CD1c-positive myeloid dendritic cell (primary cell): Measurements from ENCODE around the gene RNF40.

ENCODE experiments used
- DNase-seq: peaks from one replicate; pipeline ENCODE4 v3.0.0-alpha.2; 2016; ENCODE audit errors: extremely low spot score

Gene RNF40

DNA sequence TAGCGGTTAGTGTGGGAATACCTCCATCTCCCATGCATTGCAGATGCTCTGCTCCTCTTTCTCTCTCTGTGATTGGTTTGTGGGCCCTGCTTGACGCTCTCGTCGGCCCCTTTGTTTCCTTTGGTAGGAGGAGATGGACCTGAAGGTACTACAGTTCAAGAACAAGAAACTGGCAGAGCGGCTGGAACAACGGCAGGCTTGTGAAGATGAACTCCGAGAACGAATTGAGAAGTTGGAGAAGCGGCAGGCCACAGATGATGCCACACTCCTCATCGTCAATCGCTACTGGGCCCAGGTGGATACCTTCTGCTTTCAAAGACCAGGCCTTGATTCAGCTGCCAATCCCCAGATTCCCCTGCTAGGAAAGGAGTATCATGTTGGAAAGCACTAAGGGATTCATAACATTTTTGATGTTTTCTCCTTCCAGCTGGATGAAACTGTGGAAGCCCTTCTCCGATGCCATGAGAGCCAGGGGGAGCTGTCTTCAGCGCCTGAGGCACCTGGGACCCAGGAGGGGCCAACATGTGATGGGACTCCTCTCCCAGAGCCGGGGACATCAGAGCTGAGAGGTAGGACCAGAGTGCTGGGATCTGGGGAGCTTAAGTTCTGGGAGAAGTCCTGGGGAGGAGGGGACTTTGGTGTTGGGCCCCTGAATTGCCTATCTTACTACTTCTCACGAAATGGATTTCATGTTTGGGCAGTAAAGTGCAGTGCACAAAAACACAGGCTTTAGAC, 1.0 kb downstream of the RNF40 start:
- no peak for DNase-seq

DNA sequence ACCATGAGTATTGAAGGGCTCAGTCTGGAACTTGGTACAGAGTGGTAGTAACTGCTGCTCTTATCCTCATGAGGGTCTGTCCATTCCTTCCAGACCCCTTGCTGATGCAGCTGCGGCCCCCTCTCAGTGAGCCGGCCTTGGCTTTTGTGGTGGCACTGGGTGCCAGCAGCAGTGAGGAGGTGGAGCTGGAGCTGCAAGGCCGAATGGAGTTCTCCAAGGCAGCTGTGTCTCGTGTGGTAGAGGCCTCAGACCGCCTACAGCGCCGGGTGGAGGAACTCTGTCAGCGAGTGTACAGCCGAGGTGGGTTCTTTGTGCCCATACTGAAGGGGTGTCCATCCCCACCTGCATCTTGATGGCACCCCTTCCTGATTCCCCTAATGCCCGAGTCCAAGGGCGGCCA, 2.0 kb downstream of the RNF40 start:
- DNase-seq, result no peak

DNA sequence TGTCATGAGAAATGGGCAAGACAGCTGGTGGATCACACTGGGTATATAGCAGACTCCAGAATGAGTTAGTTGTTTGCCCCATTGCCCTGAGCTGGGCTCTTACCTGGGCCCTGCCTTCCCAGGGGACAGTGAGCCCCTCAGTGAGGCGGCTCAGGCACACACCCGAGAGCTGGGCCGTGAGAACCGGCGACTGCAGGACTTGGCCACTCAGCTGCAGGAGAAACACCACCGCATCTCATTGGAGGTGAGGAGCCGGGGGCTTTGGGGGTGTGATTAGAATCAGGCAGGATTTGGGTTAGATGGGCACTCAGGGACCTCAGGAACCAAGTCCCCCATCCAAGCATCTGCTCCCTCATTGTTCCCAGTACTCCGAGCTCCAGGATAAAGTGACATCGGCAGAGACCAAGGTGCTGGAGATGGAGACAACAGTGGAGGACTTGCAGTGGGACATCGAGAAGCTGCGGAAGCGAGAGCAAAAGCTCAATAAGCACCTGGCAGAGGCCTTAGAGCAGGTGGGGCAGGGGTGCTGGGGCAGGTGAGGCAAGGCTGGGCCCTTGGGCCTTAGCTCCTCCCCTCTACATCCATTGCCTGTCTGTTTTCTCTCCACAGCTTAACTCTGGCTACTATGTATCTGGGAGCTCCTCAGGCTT, 2.8 kb downstream of the RNF40 start:
- DNase-seq, result no peak

DNA sequence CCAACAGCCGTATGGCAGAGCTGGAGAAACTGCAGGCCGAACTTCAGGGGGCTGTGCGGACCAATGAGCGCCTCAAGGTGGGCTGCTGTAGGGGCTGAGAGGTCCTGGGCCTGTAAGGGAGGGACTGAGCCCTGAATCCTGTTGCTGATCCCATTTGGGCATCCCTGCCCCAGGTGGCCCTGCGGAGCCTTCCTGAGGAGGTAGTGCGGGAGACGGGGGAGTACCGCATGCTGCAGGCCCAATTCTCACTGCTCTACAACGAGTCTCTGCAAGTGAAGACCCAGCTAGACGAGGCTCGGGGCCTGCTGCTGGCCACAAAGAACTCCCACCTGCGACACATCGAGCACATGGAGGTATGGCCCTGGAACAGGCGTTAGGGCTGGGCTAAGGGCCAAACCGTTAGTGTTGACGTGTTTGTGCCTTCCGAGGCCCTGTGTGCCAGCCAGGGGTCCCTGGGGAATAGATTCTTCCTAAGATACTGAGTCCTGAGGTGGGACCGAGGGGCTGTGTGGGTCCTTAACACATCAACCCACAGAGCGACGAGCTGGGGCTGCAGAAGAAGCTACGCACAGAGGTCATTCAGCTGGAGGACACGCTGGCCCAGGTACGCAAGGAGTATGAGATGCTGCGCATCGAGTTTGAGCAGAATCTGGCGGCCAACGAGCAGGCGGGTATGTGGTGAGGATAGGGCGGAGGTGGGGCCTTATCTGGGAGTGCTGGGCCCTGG, 4.2 kb downstream of the RNF40 start:
- DNase-seq, result no peak

DNA sequence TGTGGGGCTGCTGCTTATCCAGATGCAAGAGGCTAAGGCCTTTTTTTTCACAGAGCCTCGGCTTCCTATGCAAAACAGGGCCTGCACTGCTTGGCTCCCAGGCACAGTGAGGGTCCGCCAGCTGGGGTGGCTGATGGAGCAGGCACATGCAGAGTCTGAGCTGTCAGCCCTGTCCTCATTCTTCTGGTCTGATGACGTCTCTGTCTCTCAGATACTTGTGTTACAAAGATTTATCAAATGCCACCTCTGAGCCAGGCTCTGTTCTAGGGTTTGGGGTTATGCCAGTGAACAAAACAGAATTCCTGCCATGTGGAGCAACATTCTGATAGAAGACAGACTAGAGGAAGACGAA, 4.8 kb downstream of the RNF40 start:
- DNase-seq, result no peak

DNA sequence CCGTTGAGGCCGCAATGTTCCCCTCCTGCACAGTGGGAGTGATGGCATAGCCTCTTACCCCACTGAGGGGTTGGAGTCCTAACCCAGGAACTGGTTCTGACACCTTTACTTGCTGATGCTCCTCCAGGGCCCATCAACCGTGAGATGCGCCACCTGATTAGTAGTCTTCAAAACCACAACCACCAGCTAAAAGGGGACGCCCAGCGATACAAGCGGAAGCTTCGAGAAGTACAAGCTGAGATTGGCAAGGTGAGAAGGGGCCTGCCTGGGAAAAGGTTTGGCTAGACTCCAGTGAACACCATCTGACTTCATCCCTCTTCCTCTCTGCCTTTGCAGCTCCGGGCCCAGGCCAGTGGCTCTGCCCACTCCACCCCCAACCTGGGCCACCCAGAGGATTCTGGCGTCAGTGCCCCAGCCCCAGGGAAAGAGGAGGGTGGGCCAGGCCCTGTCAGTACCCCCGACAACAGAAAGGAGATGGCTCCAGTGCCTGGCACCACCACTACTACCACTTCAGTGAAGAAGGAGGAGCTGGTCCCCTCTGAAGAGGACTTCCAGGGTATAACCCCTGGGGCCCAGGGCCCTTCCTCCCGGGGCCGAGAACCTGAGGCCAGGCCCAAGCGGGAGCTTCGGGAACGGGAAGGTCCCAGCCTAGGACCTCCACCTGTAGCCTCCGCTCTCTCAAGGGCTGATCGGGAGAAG, 5.8 kb downstream of the RNF40 start:
- DNase-seq, result no peak

DNA sequence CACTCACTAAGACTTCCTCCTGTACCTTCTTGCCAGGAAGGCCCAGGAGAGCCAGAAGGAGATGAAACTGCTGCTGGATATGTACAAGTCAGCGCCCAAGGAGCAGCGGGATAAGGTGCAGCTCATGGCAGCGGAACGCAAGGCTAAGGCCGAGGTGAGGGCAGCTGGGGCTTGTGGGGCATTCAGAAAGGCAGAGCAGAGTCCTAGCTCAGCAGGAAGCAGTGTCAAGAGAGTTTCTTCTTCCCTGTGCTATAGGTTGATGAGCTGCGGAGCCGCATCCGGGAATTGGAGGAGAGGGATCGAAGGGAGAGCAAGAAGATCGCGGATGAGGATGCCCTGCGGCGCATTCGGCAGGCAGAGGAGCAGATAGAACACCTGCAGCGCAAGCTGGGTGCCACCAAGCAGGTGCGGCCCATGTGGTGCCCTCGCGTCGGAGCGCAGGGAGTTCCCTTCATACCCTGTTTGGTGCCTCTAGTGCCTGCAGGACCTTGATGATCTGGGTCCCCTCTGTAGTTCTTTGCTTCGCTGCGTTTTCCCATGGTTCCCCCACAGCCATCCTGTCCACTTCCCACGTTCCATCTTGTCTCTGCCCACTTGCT, 6.6 kb downstream of the RNF40 start:
- DNase-seq, result no peak

DNA sequence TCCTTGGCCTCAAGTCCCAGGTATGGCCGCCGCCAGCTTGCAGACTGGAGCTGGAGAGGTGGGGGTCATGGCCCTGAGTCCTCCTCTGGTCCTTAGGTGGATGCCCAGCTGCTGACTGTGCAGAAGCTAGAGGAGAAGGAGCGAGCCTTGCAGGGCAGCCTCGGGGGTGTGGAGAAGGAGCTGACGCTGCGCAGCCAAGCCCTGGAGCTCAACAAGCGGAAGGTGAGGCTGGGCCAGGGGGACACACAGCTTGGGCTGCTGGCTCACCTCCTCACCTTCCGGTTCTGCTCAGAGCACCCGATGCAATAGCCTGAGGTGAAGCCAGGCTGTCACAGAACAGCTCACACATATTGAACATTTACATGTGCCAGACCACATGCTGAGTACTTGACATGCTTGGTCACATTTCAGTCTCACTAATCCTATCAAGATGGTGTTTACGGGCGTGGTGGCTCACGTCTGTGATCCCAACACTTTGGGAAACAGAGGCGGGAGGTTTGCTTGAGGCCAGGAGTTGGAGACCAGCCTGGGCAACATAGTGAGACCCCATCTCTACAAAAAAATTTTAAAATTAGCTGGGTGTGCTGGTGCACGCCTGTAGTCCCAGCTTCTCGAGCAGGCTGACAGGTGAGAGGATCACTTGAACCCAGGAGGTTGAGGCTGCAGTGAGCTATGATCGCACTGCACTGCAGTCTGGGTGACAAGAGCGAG, 7.4 kb downstream of the RNF40 start:
- no peak for DNase-seq

DNA sequence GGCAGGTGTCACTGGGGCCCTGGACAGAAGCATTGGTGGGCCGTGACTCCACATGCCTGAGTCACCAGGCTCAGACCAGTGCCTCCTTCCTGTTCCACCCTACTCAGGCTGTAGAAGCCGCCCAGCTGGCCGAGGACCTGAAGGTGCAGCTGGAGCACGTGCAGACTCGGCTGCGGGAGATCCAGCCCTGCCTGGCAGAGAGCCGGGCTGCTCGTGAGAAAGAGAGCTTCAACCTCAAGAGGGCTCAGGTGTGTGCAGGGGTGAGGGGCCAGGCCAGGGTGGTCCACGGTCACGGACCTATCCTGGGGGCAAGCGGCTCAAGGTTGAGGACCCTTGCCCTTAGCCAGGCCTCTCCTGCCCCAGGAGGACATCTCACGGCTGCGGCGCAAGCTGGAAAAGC, 9.6 kb downstream of the RNF40 start:
- DNase-seq, result no peak

DNA sequence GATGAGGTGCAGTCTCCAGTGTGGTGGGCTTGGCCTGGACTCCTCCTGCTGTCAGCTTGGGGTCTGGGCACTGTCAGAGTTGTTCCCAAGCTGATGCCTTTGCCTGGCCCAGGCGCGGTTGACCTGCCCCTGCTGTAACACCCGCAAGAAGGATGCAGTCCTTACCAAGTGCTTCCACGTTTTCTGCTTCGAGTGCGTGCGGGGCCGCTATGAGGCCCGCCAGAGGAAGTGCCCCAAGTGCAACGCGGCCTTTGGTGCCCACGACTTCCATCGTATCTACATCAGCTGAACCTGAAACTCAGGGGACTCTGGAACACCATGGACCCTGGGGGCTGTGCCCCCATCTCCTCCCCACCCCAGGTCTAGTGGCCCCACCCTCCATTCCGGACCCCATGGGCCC, 11.7 kb downstream of the RNF40 start:
- DNase-seq, result no peak

DNA sequence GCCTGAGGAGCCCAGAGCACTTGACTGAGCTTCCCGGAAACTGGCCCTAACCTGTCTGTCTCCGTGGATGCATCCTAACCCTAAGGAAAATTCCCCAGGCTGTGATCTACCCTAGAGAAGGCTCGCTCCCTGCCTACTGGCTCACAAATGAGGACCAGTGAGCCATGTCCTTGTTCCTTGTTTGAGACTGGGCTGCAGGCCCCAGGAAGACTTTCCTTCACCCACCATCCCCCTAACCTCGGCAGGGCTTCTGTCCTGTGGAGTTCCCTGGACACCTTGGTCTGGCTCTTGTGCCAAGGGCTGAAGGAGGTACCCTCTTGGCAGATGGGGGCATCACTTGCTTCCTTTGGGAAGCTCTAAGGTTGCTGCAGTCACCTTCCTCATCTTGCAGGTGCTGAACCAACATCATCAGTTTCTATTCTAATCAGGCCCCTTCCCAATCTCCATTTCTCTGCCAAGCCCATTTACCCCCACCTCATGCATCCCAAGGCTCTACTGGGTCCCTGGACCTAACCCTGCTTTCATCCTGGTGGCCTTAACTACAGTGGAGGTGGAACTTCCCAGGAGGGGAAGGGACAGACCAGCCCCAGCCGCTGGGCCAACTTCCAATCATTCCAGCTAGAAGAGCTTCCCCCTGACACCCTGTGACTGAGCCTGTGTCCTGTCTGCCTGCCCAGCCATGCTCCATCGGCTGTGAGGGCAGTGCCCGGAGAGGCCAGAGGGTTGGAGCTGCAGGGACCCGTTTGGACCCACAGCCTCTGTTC, 12.4 kb downstream of the RNF40 start:
- no peak for DNase-seq

DNA sequence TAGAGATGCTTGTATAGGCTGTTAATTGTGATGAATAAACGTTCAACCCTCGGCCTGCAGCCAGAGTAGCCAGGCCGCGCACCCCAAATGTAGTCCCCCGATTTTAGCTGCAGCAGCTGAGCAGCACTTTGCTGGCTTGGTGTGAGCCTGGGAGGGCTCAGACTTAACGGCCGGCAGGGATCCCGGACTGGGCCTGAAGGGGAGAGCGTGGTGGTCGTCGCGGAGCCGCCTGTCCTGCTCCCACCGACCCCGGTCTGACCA, 12.9 kb downstream of the RNF40 start:
- no peak for DNase-seq

DNA sequence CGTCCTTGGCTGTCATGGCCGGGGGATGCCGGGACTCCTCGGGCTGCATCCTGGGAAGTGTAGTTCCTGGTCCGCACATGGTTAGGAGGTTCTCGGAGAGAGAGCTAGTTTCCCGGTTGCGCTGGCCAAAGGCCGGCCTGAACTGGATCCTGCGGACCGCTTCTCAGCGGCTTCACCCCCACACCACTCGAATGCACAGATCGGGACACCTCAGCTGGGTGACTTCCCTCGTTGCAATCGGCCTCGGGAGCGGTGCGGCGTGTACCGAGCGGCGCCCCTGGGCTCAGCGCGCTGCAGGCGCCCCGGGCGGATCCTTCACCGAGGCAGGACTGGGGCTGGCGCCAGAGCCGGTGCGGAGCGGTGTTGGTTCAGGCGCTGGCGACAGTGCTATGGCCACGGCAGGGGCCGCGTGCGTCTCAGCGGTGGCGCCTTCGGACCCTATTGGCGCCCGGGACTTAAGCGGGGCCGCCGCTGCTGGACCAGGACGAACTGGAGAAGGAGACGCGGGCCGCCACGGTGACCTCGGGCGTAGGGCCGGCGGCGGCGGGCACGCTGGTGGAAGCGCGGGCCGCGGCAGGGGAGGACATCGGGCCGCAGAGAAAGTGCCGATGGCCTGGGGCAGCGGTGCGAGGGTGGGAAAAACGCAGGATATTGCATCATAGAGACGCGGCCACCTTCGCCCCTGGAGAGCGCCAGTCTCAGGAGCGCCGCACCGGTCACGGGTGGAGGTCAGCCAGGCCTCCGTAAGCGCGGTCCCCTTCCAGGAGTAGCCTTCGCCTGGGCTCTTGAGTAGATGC, 13.5 kb downstream of the RNF40 start:
- DNase-seq, result peak; percentile 71

DNA sequence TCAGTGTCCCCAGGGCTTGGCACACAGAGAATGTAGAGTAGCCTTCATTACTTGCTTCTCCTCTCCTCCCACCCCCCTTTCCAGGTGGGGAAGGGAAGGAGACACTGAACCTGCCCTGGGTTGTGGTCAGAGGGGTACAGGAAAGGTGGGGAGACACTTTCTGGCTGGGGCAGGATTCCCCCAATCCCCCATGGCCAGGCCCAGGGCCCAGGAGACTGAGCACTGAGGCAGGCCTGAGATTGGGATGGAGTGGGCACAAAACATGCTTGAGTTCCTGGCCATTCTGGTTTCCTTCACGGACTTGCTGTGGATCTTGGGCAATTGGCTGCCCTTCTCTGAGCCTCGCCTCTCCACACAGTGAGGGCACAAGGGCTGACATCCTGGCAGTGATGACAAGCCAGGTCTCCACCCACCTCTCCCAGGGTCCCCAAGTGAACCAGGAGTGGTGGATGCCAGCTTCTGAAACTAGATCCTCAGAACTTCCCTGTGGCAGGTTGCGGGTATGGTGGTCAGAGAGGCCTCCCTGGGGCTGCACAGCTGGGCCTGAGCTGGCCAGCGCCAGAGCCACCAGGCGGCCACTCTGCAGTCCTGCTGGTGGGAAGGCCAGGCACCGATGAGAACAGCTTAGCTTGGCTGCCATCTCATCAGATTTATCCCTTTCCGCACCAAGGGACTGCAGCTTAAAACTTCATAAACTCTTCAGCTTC, 15.6 kb downstream of the RNF40 start:
- no peak for DNase-seq

DNA sequence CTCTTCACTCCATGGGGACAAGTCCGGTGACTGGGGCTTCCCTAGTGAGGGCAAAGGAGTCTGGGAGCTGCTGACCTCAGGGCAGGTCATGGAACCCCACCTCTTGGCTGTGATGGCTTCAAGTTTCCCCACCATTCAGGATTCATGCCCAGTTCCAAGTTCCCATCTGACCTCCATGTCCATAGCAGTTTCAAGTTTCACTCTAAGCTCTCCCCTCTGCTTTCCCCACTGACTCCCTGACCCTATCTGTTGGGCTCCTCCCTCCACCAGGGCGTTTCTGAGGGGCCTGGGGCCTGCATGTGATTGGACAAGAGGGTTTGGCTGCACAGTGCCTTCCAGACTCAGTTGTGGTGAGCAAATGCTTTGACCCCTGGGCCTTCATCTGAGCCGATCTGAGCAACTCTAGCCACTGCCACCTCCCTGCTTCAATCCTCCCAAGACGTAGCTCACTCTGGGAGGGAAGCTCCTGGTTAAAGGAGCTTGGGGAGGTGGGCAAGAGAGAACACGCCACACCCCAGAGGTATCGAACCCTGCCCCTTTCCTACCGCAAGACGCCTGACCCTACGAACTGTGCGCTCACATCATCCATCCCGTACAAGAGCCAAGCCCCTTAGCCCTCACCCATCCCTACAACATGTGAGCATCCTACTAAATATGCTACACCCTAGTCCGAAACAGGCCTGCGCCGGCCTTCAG, 16.6 kb downstream of the RNF40 start:
- DNase-seq, result no peak

DNA sequence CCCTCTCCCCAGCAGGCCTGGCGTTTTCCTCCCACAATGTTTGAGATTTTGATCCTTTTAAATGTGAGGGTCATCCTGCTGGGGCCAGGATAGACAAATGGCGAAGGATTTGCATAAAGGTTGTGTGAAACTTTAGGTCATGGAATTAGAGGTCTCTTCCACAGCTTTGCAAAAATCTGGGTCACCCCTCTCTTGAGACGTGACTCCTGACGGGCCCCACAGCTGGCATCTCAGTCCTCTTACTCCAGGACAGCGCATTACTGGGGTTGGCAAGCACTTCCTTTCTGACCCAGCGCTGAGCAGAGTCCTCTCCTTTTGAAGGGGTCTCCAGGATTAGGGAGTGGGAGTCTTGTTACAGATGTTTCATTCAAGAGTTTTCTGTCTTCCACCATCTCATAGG, 17.5 kb downstream of the RNF40 start:
- no peak for DNase-seq

DNA sequence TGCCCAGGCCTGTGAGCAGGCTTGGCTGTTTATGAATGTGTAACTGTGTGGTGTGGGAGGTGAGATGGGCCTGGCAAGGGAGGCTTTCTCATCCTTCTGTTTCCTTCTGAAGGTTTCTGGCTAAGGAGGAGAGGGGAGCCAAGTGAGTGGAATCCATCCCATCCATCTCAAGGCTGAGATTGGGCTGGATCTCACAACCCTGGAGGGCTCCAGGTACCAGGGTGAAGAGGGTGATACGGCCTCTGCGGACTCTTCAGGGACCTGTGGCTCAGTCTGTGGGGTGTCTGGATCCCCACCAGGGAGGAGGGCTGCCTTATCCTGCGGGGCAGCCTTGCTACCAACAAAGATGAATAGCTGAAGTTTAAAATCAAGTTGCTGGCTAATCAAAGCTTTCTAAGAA, 17.9 kb downstream of the RNF40 start:
- no peak for DNase-seq

DNA sequence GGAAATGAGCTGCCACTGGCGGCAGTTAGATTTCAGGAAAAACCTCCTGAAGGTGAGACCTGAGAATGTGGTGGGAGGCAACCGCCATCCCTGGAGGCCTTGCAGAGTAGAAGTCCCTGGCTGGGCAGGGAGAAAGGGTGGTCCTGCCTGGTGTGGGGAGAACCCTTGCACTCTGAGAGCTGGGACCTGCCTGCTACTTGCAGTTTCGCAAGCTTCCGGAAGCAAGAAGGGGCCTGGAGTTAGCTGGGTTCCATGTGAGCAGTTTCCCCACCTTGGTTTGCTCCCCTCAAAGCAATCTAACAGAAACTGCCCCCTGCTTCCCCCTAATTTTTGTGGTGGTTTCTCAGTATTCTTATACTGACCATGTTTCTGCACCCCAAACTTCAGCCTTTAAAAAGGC, 18.4 kb downstream of the RNF40 start:
- DNase-seq, result no peak
